G401 (cell line): ENCODE measurements around the gene NBEAL2. TPM values are rescaled to one million over a fixed set of nuclear protein-coding genes. Genes with fewer than 3 reads are reported as not detected.

Source experiments
- DNase-seq: peaks from one replicate; pipeline ENCODE4 v3.0.0-alpha.2; 2015; ENCODE audit warnings: low spot score
- in situ Hi-C: cut with HindIII; loops from 2 replicates; pipeline ENCODE4 v1.10.0; 2016; ENCODE audit warnings: low sequenced_read_pairs, mixed read lengths
- total RNA-seq: library from RNA; depleted of rRNA; stranded (reverse); fragments of >200 nt; shearing (Covaris generic); gene quantifications from 2 replicates; pipeline ENCODE4 v1.2.3, GENCODE V29; 2014

The NBEAL2 gene
- total RNA-seq, 1 experiment from 2014 or later, result 27.2 TPM

- in situ Hi-C loops, result no loop called here
- no peak for DNase-seq
These were observed 17.4 kb downstream of the NBEAL2 start for GRCh38 chr3:46996689-46997452.

- in situ Hi-C loops, result no loop called here
- no peak for DNase-seq
These were observed 18.1 kb downstream of the NBEAL2 start for GRCh38 chr3:46997453-46998091.

- in situ Hi-C loops, result no loop called here
- DNase-seq, result no peak
These were observed 18.8 kb downstream of the NBEAL2 start for GRCh38 chr3:46998121-46998851.

GRCh38 chr3:46998852-46999515 is 19.5 kb downstream of the NBEAL2 start:
- in situ Hi-C loops, result no loop called here
- DNase-seq, result no peak

- DNase-seq, result no peak
- in situ Hi-C loops, result no loop called here
These were observed 20.2 kb downstream of the NBEAL2 start for GRCh38 chr3:46999516-47000197.

GRCh38 chr3:47000198-47000815 is 20.8 kb downstream of the NBEAL2 start:
- in situ Hi-C loops, result no loop called here
- DNase-seq, result no peak

GRCh38 chr3:47000922-47001730 is 21.7 kb downstream of the NBEAL2 start:
- in situ Hi-C loops, result no loop called here
- DNase-seq, result no peak

- in situ Hi-C loops, result no loop called here
- DNase-seq, result no peak
These were observed 22.3 kb downstream of the NBEAL2 start for GRCh38 chr3:47001731-47002170.

GRCh38 chr3:47002171-47003055 is 22.9 kb downstream of the NBEAL2 start:
- no peak for DNase-seq
- in situ Hi-C loops, result no loop called here

- DNase-seq, result no peak
- in situ Hi-C loops, result no loop called here
These were observed 23.6 kb downstream of the NBEAL2 start for GRCh38 chr3:47003056-47003410.

- no peak for DNase-seq
- in situ Hi-C loops, result no loop called here
These were observed 24.2 kb downstream of the NBEAL2 start for GRCh38 chr3:47003461-47004368.

GRCh38 chr3:47004369-47005211 is 25.1 kb downstream of the NBEAL2 start:
- in situ Hi-C loops, result no loop called here
- no peak for DNase-seq

- in situ Hi-C loops, result no loop called here
- DNase-seq, result peak; percentile 72
These were observed 26.0 kb downstream of the NBEAL2 start for GRCh38 chr3:47005212-47006144.

GRCh38 chr3:47006145-47006651 is 26.7 kb downstream of the NBEAL2 start:
- in situ Hi-C loops, result no loop called here
- DNase-seq, result no peak
